Astrocyte (in vitro differentiated cells and primary cell): ENCODE results near the gene AAGAB. TPM values are rescaled to one million over a fixed set of nuclear protein-coding genes. Genes with fewer than 3 reads are reported as not detected.

Experiments
- DNase-seq: peaks from one replicate; pipeline ENCODE4 v3.0.0-alpha.2; 2010; ENCODE audit warnings: low read depth
- FAIRE-seq: peaks from 2 replicates; lab custom pipeline; 2011; peaks lifted over from hg19 to GRCh38; lab: Jason Lieb, UNC
- H2AFZ ChIP-seq: 2 replicates; pipeline ENCODE4 v1.6.0; 2012; ENCODE audit warnings: low read depth, low read length, inconsistent platforms
- H3K27ac ChIP-seq: 2 replicates; pipeline ENCODE4 v1.5.1; 2011; ENCODE audit warnings: low read depth, low read length, inconsistent platforms
- H3K27me3 ChIP-seq: 2 replicates; pipeline ENCODE4 v1.6.0; 2011; ENCODE audit warnings: low read length, inconsistent platforms; ENCODE audit not compliant: insufficient read depth
- H3K36me3 ChIP-seq: 2 replicates; pipeline ENCODE4 v1.5.1; 2011; ENCODE audit warnings: low read length, inconsistent platforms; ENCODE audit not compliant: insufficient read depth
- H3K4me1 ChIP-seq: 2 replicates; pipeline ENCODE4 v1.5.1; 2011; ENCODE audit warnings: low read length, inconsistent platforms; ENCODE audit not compliant: insufficient read depth
- H3K4me2 ChIP-seq: 2 replicates; pipeline ENCODE4 v1.6.0; 2012; ENCODE audit warnings: low read length, inconsistent platforms
- H3K4me3 ChIP-seq: 2 replicates; pipeline ENCODE4 v1.5.1; 2011; ENCODE audit warnings: low read depth, mild to moderate bottlenecking, low read length, inconsistent platforms; ENCODE audit not compliant: insufficient read depth
- H3K79me2 ChIP-seq: 2 replicates; pipeline ENCODE4 v1.6.0; 2012; ENCODE audit warnings: mild to moderate bottlenecking, low read length, inconsistent platforms; ENCODE audit not compliant: insufficient read depth
- H3K9ac ChIP-seq: 2 replicates; pipeline ENCODE4 v1.6.0; 2012; ENCODE audit warnings: mild to moderate bottlenecking, low read length, inconsistent platforms
- H3K9me3 ChIP-seq: 2 replicates; pipeline ENCODE4 v1.5.1; 2012; ENCODE audit warnings: low read depth, mild to moderate bottlenecking, low read length, inconsistent platforms; ENCODE audit not compliant: insufficient read depth
- H4K20me1 ChIP-seq: 2 replicates; pipeline ENCODE4 v1.6.0; 2012; ENCODE audit warnings: low read length, inconsistent platforms; ENCODE audit not compliant: insufficient read depth
- H3K27ac Mint-ChIP-seq: one replicate; pipeline ENCODE4 v1.8.0; 2021; ENCODE audit warnings: mild to moderate bottlenecking, mixed read lengths; ENCODE audit not compliant: unreplicated experiment
- H3K27me3 Mint-ChIP-seq: one replicate; pipeline ENCODE4 v1.8.0; 2021; ENCODE audit warnings: low read depth, mixed read lengths; ENCODE audit not compliant: unreplicated experiment
- H3K36me3 Mint-ChIP-seq: one replicate; pipeline ENCODE4 v1.8.0; 2021; ENCODE audit warnings: low read depth, mixed read lengths; ENCODE audit not compliant: unreplicated experiment
- H3K4me1 Mint-ChIP-seq: one replicate; pipeline ENCODE4 v1.8.0; 2021; ENCODE audit warnings: low read depth, mixed read lengths; ENCODE audit not compliant: unreplicated experiment
- H3K4me3 Mint-ChIP-seq: one replicate; pipeline ENCODE4 v1.8.0; 2021; ENCODE audit warnings: mild to moderate bottlenecking, moderate library complexity, mixed read lengths; ENCODE audit not compliant: unreplicated experiment
- H3K9me3 Mint-ChIP-seq: one replicate; pipeline ENCODE4 v1.8.0; 2021; ENCODE audit warnings: mild to moderate bottlenecking, mixed read lengths; ENCODE audit not compliant: unreplicated experiment
- EZH2 ChIP-seq: IDR thresholded peaks from 2 replicates; pipeline ENCODE4 v1.6.1; 2012; ENCODE audit warnings: mild to moderate bottlenecking, low read length, inconsistent platforms; ENCODE audit not compliant: insufficient read depth
- total RNA-seq: library from RNA; stranded (reverse); gene quantifications from 2 replicates; pipeline ENCODE4 v1.2.1, GENCODE V29; 2021
- TF ChIP-seq, protein P1 (sequence below): IDR thresholded peaks from 2 replicates; pipeline ENCODE4 v1.5.1; 2011; ENCODE audit warnings: low read depth, mild to moderate bottlenecking, inconsistent platforms, low read length, moderate library complexity; ENCODE audit not compliant: insufficient read depth

AAGAB gene
- total RNA-seq, 1 donor from 2014 or later: 52.2 TPM

DNA sequence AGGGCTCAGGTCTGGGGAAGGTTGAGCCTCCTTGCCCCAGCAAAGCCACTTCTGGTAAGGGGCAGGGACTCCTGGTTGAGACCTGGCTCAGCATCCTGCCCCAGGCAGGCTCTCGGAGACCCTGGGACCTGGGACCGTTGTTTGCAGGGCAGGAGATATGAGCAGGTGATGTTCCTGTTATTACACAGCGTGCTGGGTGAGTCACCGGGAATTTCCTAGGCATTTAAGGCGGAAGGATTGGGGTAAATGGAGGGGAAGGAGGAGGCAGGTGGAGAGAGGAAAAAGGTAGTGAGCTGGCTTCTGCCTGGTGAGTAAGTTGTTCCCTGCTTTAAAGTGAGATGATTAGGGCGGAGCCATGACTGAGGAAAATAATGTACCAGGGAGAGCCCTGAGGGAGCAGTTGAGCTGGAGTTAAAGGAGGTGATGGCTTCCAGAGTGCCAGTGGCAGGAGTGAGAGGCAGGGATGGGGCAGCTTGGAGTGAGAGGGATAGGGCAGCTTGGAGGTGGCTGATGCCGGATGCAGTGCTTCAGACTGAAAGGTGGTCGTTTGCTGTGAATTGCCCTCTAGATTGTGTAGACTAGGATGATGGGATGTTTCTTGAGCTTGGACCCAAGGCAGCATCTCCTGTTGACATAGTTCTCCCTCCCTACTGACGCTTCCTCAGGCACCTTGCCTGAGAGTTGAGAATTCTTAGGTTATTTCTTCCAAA is 79.4 kb downstream of the AAGAB start:
- Histone ChIP-seq H3K36me3 (peaks cover 17% of the 10 kb centered on the region), H3K4me2 (peak overlapping the region; percentile 3), H3K9ac (peak overlapping the region; percentile 26), H3K4me3 (no peak overlapping the region), H3K27me3 (no peaks in the 10 kb centered on the region), H2AFZ (no peak overlapping the region), H4K20me1 (no peaks in the 10 kb centered on the region), H3K9me3 (no peaks in the 10 kb centered on the region), H3K27ac (peak overlapping the region; percentile 11), H3K4me1 (peaks cover 54% of the 10 kb centered on the region), H3K79me2 (peaks cover 35% of the 10 kb centered on the region)
- peak overlapping the region; percentile 24 for H3K4me3 Mint-ChIP-seq
- H3K36me3 Mint-ChIP-seq: peaks cover 42% of the 10 kb centered on the region
- H3K9me3 Mint-ChIP-seq: peaks cover 2% of the 10 kb centered on the region
- H3K4me1 Mint-ChIP-seq: peaks cover 55% of the 10 kb centered on the region
- no peak for FAIRE-seq
- H3K27ac Mint-ChIP-seq: peak overlapping the region; percentile 35
- no peaks in the 10 kb centered on the region for H3K27me3 Mint-ChIP-seq
- TF ChIP-seq EZH2: no peak
- TF ChIP-seq, protein P1, sequence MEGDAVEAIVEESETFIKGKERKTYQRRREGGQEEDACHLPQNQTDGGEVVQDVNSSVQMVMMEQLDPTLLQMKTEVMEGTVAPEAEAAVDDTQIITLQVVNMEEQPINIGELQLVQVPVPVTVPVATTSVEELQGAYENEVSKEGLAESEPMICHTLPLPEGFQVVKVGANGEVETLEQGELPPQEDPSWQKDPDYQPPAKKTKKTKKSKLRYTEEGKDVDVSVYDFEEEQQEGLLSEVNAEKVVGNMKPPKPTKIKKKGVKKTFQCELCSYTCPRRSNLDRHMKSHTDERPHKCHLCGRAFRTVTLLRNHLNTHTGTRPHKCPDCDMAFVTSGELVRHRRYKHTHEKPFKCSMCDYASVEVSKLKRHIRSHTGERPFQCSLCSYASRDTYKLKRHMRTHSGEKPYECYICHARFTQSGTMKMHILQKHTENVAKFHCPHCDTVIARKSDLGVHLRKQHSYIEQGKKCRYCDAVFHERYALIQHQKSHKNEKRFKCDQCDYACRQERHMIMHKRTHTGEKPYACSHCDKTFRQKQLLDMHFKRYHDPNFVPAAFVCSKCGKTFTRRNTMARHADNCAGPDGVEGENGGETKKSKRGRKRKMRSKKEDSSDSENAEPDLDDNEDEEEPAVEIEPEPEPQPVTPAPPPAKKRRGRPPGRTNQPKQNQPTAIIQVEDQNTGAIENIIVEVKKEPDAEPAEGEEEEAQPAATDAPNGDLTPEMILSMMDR: no peak
- DNase-seq: peak; percentile 52

DNA sequence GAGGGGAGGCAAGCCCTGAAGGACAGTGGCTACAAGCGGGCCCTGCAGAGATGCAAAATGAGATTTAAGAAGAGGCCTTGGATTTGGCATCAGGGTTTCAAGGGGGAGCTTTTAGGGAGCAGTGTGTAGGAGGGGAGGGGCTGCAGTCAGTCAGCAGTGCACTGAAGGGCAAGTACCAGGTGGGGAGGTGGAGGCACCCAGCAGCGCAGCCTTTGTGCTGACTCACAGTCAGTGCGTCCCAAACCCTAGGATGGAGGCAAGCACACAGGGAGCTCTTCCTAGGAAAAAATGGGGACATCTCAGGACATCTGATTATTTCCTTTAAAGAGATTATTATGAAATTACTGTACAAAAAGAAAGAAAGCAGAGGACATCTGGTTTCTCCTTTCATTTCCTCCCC is 80.0 kb downstream of the AAGAB start:
- Mint-ChIP-seq H3K27ac (no peak overlapping the region), H3K4me3 (no peak overlapping the region), H3K27me3 (no peaks in the 10 kb centered on the region), H3K4me1 (peaks cover 54% of the 10 kb centered on the region), H3K36me3 (peaks cover 43% of the 10 kb centered on the region), H3K9me3 (no peaks in the 10 kb centered on the region)
- Histone ChIP-seq H3K27ac (peak overlapping the region; percentile 11), H3K9me3 (no peaks in the 10 kb centered on the region), H3K4me3 (no peak overlapping the region), H3K79me2 (peaks cover 34% of the 10 kb centered on the region), H3K27me3 (no peaks in the 10 kb centered on the region), H4K20me1 (no peaks in the 10 kb centered on the region), H3K9ac (peak overlapping the region; percentile 26), H3K36me3 (peaks cover 17% of the 10 kb centered on the region), H3K4me1 (peaks cover 50% of the 10 kb centered on the region), H3K4me2 (no peak overlapping the region), H2AFZ (no peak overlapping the region)
- FAIRE-seq (no peak), DNase-seq (no peak)
- TF ChIP-seq EZH2: no peak
- TF ChIP-seq, protein P1: no peak

DNA sequence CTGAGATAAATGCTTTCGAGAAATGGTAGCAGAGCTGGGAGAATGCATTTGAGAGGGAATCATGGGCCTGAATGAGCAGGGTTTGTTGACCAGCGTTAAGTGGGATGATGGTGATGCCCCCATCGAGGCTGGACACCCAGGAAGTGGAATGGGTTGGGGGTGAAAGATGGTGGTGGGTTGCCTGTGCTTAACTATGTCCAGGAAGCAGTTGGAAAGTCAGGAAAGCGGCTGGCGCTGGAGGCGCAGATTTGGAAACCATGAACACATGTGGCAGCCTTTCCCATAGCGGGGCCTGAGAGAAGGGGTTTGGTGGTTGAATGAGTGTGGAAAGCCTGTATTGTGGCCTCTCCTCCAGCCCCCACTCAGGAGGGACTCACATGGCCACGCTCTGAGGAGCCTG is 80.7 kb downstream of the AAGAB start:
- no peak overlapping the region for H3K9ac ChIP-seq
- H4K20me1 ChIP-seq: peaks cover under 1% of the 10 kb centered on the region
- H3K27me3 Mint-ChIP-seq: no peaks in the 10 kb centered on the region
- H2AFZ ChIP-seq: no peak overlapping the region
- no peak overlapping the region for H3K4me3 Mint-ChIP-seq
- peaks cover 50% of the 10 kb centered on the region for H3K4me1 Mint-ChIP-seq
- H3K4me2 ChIP-seq: no peak overlapping the region
- H3K27ac Mint-ChIP-seq: peak overlapping the region; percentile 3
- H3K36me3 Mint-ChIP-seq: peaks cover 42% of the 10 kb centered on the region
- peaks cover 44% of the 10 kb centered on the region for H3K4me1 ChIP-seq
- peaks cover 13% of the 10 kb centered on the region for H3K36me3 ChIP-seq
- no peak overlapping the region for H3K27ac ChIP-seq
- H3K9me3 ChIP-seq: no peaks in the 10 kb centered on the region
- peaks cover 30% of the 10 kb centered on the region for H3K79me2 ChIP-seq
- H3K4me3 ChIP-seq: no peak overlapping the region
- DNase-seq (no peak), FAIRE-seq (no peak)
- no peaks in the 10 kb centered on the region for H3K9me3 Mint-ChIP-seq
- no peak for TF ChIP-seq EZH2
- TF ChIP-seq, protein P1: no peak
- no peaks in the 10 kb centered on the region for H3K27me3 ChIP-seq
